GM12801 (cell line): ENCODE measurements around the gene ITGA7.

ENCODE experiments used
- TF ChIP-seq, protein P1 (sequence below): IDR thresholded peaks from one replicate; pipeline ENCODE4 v1.5.1; 2011; ENCODE audit warnings: control low read depth; ENCODE audit not compliant: insufficient read length; ENCODE audit errors: extremely low read depth

ITGA7 gene

DNA sequence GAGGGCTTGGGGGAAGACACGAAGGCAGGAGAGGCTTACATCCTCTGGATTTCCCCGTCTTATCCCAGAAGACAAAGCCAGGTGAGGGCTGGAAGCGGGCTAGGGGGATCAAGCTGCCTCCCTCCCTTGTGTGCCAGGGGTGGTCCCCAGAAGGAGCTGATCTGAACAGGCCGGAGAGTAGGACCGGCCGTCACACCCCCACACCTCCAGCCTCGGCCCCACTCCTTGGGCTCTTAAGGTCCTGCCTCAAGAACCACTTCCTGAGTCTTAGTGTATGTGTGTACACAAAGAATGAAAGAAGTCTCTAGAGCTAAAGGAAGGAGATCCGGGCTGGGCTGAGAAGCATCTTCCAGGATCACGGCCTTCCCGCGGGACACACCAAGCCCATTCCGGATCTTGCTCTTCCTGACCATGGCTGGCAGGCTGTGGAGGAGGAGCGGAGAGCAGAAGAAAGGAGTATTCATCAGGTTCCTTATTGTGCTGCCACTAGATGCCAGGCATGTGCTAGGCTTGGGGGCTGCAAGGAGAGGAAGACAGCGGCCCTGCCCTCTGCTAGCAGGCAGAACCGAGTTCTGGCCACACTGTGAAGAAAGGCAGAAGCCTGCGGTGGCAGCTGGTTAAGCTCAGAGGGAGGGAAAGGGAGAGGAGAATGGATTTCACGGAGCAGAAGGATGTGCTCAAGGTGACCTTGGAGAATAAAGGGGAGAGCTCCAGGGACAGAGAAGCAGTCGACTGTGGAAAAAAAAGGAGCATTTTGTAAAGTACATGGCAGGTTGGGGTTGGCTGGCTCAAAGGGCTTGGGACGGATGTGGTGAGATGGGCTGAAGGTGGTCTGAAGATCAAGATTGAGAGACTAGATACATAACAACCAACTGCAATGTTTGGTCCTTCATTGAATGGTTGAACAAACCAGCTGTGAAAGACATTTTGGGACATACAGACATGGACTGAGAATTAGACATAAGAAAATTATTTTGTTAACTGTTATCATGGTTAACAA, 22.4 kb upstream of the ITGA7 start:
- TF ChIP-seq, protein P1, sequence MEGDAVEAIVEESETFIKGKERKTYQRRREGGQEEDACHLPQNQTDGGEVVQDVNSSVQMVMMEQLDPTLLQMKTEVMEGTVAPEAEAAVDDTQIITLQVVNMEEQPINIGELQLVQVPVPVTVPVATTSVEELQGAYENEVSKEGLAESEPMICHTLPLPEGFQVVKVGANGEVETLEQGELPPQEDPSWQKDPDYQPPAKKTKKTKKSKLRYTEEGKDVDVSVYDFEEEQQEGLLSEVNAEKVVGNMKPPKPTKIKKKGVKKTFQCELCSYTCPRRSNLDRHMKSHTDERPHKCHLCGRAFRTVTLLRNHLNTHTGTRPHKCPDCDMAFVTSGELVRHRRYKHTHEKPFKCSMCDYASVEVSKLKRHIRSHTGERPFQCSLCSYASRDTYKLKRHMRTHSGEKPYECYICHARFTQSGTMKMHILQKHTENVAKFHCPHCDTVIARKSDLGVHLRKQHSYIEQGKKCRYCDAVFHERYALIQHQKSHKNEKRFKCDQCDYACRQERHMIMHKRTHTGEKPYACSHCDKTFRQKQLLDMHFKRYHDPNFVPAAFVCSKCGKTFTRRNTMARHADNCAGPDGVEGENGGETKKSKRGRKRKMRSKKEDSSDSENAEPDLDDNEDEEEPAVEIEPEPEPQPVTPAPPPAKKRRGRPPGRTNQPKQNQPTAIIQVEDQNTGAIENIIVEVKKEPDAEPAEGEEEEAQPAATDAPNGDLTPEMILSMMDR, result no peak

DNA sequence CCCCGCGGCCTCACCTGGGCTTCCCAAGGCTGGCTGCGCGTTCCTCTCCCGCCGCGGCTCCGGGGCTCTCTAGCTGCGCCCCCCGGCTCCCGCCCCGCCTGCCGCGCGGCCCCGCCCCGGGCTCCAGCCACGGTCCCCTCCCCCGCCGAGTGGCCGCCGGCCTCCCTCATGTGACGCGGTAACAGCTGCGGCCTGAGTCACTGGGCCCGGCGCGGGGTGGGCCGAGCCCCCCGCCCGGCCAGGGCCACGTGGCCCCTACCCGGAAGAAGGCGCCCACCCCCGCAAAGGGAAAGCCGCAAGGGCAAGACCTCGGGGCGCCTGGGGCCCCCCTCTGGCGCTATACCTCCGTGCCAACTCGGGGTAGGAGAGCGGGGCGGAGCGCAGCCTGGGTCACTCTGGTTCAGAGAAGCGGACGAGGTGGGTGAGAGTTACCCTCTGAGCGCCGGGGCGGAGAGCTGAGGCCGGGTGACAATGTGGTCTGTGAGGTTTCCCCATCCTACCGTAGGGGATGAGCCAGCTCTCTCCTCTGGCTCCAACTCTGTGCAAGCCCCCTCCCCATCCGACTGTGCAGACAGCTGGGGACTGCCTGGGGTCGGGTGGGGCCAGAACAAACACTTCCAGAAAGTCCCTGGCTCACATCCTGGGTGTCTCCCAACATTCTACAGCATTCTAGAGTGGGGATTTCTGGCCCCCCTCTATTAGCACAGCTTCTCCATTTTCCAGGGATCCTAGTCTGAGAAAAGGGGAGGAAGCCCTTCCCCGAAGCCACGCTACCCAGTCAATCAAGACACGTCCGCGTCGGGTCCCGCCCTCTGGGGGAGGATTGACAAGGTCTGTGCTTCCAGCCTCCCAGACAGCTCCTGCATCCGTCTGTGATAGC, 21.5 kb upstream of the ITGA7 start, which contains the start of gene CD63:
Gene CD63, minus strand, starts transcription at position 71 of the 880 bp plus-strand sequence. CDS start 668 bp downstream, outside the sequence.
- TF ChIP-seq, protein P1, result no peak

DNA sequence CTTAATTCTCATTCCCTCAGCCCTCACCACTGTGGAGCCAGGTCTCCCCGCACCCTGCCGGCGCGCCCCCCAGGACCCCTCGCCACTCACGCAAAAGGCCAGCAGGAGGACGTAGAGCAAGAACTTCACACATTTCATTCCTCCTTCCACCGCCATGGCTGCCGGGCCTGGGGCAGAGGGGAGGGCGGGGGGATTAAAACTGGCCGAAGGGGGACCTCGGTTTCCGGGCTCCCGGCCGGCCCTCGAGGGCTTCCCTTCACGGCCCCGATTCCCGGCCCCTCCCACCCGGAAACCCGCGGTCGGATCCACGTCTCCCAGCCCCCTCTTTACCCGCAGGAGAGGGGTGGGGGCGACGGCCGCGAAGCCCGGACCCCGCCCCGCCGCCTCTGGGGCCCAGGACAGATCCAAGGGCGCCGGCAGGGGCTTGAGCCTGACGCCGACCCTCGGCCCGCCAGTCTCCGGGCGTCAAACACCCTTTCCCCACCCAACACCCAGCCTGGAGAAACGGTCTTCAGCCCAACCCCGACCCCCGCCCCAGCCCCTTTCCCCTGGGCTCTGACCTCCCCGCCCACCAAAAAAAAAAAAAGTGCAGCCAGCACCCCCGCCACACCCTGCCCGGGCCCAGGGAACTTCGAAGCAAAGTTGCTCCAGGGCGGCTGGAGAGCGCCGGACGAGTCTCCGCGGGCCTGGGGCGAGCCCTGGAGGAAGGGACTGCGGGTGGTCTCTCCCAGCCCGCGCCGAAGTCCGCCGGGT, 20.7 kb upstream of the ITGA7 start:
- TF ChIP-seq, protein P1, result no peak

DNA sequence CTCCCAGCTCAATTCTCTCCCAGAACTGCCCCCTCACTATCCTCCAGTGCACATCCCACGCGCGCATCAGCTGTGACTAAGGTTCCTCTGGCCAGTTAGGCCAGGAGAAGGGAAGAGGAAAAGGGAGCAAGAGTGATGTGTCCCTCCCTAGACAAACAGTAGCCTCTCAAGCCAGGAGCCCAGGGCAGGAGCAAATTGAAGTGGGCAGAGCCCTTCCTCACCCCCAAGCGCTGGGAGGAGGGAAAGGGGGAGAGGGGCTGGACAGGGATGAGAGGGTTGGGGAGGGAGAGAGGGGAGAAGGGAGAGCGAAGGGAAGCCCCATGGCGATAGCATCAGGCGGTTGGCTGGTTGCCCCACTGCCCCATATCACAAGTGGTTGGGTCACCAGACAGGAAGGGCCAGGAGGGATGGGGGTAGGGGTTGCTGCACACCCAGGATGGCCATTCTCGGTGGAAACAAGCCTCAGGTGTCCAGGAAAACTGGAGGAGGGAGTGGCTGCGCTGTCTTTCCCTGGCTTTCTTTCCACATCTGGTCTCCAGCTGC, 20.0 kb upstream of the ITGA7 start:
- TF ChIP-seq, protein P1, result no peak

DNA sequence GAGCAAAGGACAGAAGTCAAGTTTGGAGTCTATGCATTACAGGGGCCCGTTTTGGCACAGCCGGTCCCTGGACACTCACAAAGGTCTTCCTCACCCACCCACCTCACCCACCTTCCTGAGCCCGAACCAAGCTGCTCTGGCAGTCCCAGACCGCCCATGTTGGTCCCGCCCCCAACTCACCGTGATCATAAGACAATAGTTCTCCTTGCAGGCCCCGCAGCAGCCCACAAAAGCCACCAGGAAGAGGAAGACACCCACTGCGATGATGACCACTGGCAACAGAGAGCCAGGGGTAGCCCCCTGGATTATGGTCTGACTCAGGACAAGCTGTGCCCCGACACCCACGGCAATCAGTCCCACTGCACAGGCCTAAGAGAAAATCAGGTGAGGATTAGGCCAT, 19.3 kb upstream of the ITGA7 start:
- TF ChIP-seq, protein P1, result no peak

DNA sequence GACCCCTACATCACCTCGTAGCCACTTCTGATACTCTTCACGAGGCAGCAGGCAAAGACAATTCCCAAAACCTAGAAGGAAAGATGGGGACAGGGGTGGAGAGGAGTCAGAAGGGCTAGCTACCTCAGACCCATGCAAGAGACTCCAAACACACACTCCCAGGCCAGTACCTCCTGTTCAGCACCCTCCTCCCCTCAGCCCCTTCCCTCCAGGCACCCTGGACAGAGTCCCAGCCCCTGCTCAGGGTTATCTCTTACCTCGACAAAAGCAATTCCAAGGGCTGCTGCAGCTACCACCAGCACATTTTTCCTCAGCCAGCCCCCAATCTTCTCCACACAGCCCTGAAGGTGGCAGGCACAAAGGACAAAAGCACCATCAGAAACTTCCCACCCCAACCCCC, 17.9 kb upstream of the ITGA7 start:
- TF ChIP-seq, protein P1, result no peak
